Mesenteric fat pad (tissue), 1 donor: ENCODE data around the gene MYH15. TPM values are rescaled to one million over a fixed set of nuclear protein-coding genes. Genes with fewer than 3 reads are reported as not detected.

ENCODE experiments used
- DNase-seq: peaks from one replicate; pipeline ENCODE4 v3.0.0-alpha.2; 2020; ENCODE audit warnings: low spot score
- total RNA-seq: library from RNA; stranded (reverse); fragmentation: NEBNext Ultra II Directional; extraction: Animal tissue kit (Norgen Biotek cat#: 25700); gene quantifications from one replicate; pipeline ENCODE4 v1.2.1, GENCODE V29; 2021
- donor health status: DM: yes; HTN: yes; CAD: no.

The MYH15 gene
- total RNA-seq, 1 donor from 2014 or later = 0.29 TPM

- no peak for DNase-seq
Measured at GRCh38 chr3:108416111-108416869, 94.1 kb downstream of the MYH15 start.

GRCh38 chr3:108415661-108416060 lies 94.7 kb downstream of the MYH15 start:
- DNase-seq = no peak

GRCh38 chr3:108414007-108414406 lies 96.4 kb downstream of the MYH15 start:
- DNase-seq = no peak

- no peak for DNase-seq
Measured at GRCh38 chr3:108412121-108412750, 98.2 kb downstream of the MYH15 start.

GRCh38 chr3:108410531-108410984 lies 99.8 kb downstream of the MYH15 start:
- no peak for DNase-seq

- no peak for DNase-seq
Measured at GRCh38 chr3:108409800-108410178, 100.6 kb downstream of the MYH15 start.

- DNase-seq = no peak
Measured at GRCh38 chr3:108408883-108409799, 101.3 kb downstream of the MYH15 start.

GRCh38 chr3:108407886-108408285 lies 102.5 kb downstream of the MYH15 start:
- DNase-seq = no peak

- no peak for DNase-seq
Measured at GRCh38 chr3:108406661-108407206, 103.7 kb downstream of the MYH15 start.

GRCh38 chr3:108406063-108406660 lies 104.2 kb downstream of the MYH15 start:
- no peak for DNase-seq

- no peak for DNase-seq
Measured at GRCh38 chr3:108404368-108404767, 106.0 kb downstream of the MYH15 start.

GRCh38 chr3:108403686-108404345 lies 106.6 kb downstream of the MYH15 start:
- no peak for DNase-seq

- DNase-seq = no peak
Measured at GRCh38 chr3:108403198-108403597, 107.2 kb downstream of the MYH15 start.

GRCh38 chr3:108401836-108402235 lies 108.6 kb downstream of the MYH15 start:
- no peak for DNase-seq

GRCh38 chr3:108398510-108398909 lies 111.9 kb downstream of the MYH15 start:
- no peak for DNase-seq

GRCh38 chr3:108396336-108396735 lies 114.1 kb downstream of the MYH15 start:
- DNase-seq = no peak

- no peak for DNase-seq
Measured at GRCh38 chr3:108394563-108394962, 115.8 kb downstream of the MYH15 start.

- DNase-seq = no peak
Measured at GRCh38 chr3:108394016-108394415, 116.4 kb downstream of the MYH15 start.

GRCh38 chr3:108393128-108393900 lies 117.1 kb downstream of the MYH15 start:
- no peak for DNase-seq
